A549 (cell line): ENCODE results near the gene NUDT2. TPM values are rescaled to one million over a fixed set of nuclear protein-coding genes. Genes with fewer than 3 reads are reported as not detected.

Source experiments
- ATAC-seq, 2 experiments: fragments of 200-7000 bp in 1 of 2; fragments of >200 bp in 1 of 2; cut with Nextera tagmentation in 1 of 2; cut with Tn5 transposase in 1 of 2; 3 replicates each; pipeline versions ENCODE4 v1.8.0 to v1.9.1; 2018 to 2020; ENCODE audit warnings: mild to moderate bottlenecking in 1 of 2, moderate library complexity in 1 of 2
- CTCF ChIA-PET: fragments of 300-600 bp; sonication (Branson Sonifier 250); formaldehyde crosslinking; extraction: SDS; loops from one replicate; lab custom pipeline; 2021; ENCODE audit warnings: antibody characterized with exemption, inconsistent platforms; lab: Yijun Ruan, JAX
- POLR2A ChIA-PET: fragments of 350-600 bp; formaldehyde crosslinking; extraction: SDS; loops from one replicate; lab custom pipeline; 2021; ENCODE audit warnings: antibody characterized with exemption, inconsistent platforms; lab: Yijun Ruan, JAX
- DNase-seq, 2 experiments: peaks; one replicate each; pipeline versions ENCODE4 v3.0.0 to v3.0.0-alpha.2; 2011 to 2016; ENCODE audit warnings: low read depth in 1 of 2, low spot score in 1 of 2
- FAIRE-seq: peaks from 2 replicates; lab custom pipeline; 2011; peaks lifted over from hg19 to GRCh38; lab: Jason Lieb, UNC
- H3K27ac ChIP-seq, 2 experiments: fragments of >200 bp; sonication (Bioruptor Twin); formaldehyde crosslinking; 3 replicates each; pipeline ENCODE4 v1.5.1; 2016 to 2017
- H3K4me1 ChIP-seq: fragments of >200 bp; sonication (Bioruptor Twin); formaldehyde crosslinking; 3 replicates; pipeline ENCODE4 v1.6.1; 2016
- H3K4me2 ChIP-seq: fragments of >200 bp; sonication (Bioruptor Twin); formaldehyde crosslinking; 3 replicates; pipeline ENCODE4 v1.6.1; 2016
- H3K4me3 ChIP-seq: fragments of >200 bp; sonication (Bioruptor Twin); formaldehyde crosslinking; 3 replicates; pipeline ENCODE4 v1.5.1; 2016
- H3K9me3 ChIP-seq: fragments of >200 bp; sonication (Bioruptor Twin); formaldehyde crosslinking; 3 replicates; pipeline ENCODE4 v1.6.1; 2016
- CEBPB ChIP-seq, 2 experiments: fragments of >200 bp in 1 of 2; sonication (Bioruptor Twin) in 1 of 2; formaldehyde crosslinking in 1 of 2; IDR thresholded peaks; 2 replicates each; pipeline ENCODE4 v1.6.1; 2012 to 2016
- EHF ChIP-seq: fragments of 250-450 bp; sonication (Bioruptor Pico); IDR thresholded peaks from 2 replicates; pipeline ENCODE4 v1.5.0; 2020; ENCODE audit warnings: mild to moderate bottlenecking
- EP300 ChIP-seq, 2 experiments: fragments of >200 bp; sonication (Bioruptor Twin); formaldehyde crosslinking; IDR thresholded peaks; 2 replicates in 1 of 2; 3 replicates in 1 of 2; pipeline ENCODE4 v1.6.1; 2016 to 2017
- ESRRA ChIP-seq: fragments of 150-350 bp; IDR thresholded peaks from 2 replicates; pipeline ENCODE4 v1.6.1; 2014; ENCODE audit warnings: mild to moderate bottlenecking, low read length, borderline replicate concordance
- HDAC2 ChIP-seq: fragments of 200-600 bp; sonication (generic); IDR thresholded peaks from 2 replicates; pipeline ENCODE4 v1.6.1; 2016
- HOXA7 ChIP-seq: fragments of 250-450 bp; sonication (Bioruptor Pico); IDR thresholded peaks from 2 replicates; pipeline ENCODE4 v1.5.0; 2020; ENCODE audit warnings: mild to moderate bottlenecking, moderate library complexity
- KDM5A ChIP-seq: fragments of 200-600 bp; sonication (generic); IDR thresholded peaks from 2 replicates; pipeline ENCODE4 v1.6.1; 2016; ENCODE audit warnings: antibody characterized with exemption, mild to moderate bottlenecking
- MAFK ChIP-seq: fragments of 450-650 bp; IDR thresholded peaks from 2 replicates; pipeline ENCODE4 v1.6.1; 2014; ENCODE audit not compliant: partially characterized antibody
- NFE2L2 ChIP-seq: fragments of 150-350 bp; conservative IDR thresholded peaks from 2 replicates; pipeline ENCODE4 v1.6.1; 2014; ENCODE audit warnings: low read length
- NPAS2 ChIP-seq: fragments of 250-450 bp; sonication (Bioruptor Pico); IDR thresholded peaks from 2 replicates; pipeline ENCODE4 v1.8.0; 2022; ENCODE audit warnings: mild to moderate bottlenecking, moderate library complexity, borderline replicate concordance
- NR3C1 ChIP-seq: fragments of >200 bp; sonication (Bioruptor Twin); formaldehyde crosslinking; IDR thresholded peaks from 3 replicates; pipeline ENCODE4 v1.6.1; 2017
- POLR2AphosphoS2 ChIP-seq: conservative IDR thresholded peaks from 2 replicates; pipeline ENCODE4 v1.6.1; 2012; ENCODE audit warnings: low read length, improper control_type of control experiment, inconsistent platforms
- RAD21 ChIP-seq, 2 experiments: fragments of >200 bp in 1 of 2; sonication (Bioruptor Twin) in 1 of 2; formaldehyde crosslinking in 1 of 2; IDR thresholded peaks in 1 of 2; conservative IDR thresholded peaks in 1 of 2; 2 replicates in 1 of 2; 3 replicates in 1 of 2; pipeline ENCODE4 v1.6.1; 2012 to 2018; ENCODE audit warnings: inconsistent platforms in 1 of 2
- RARB ChIP-seq: fragments of 250-450 bp; sonication (Bioruptor Pico); IDR thresholded peaks from 2 replicates; pipeline ENCODE4 v1.8.0; 2021; ENCODE audit warnings: mild to moderate bottlenecking, moderate library complexity
- RCOR1 ChIP-seq: fragments of 150-350 bp; IDR thresholded peaks from 2 replicates; pipeline ENCODE4 v1.6.1; 2014; ENCODE audit warnings: antibody characterized with exemption, low read length, low read depth
- RFX5 ChIP-seq: fragments of 450-650 bp; IDR thresholded peaks from 2 replicates; pipeline ENCODE4 v1.7.1; 2014; ENCODE audit warnings: antibody characterized with exemption, mild to moderate bottlenecking, moderate library complexity
- RNF2 ChIP-seq: fragments of 200-600 bp; sonication (generic); IDR thresholded peaks from 2 replicates; pipeline ENCODE4 v1.6.1; 2016; ENCODE audit warnings: low read depth, mild to moderate bottlenecking, antibody characterized with exemption, moderate library complexity, borderline replicate concordance
- SMC3 ChIP-seq: fragments of >200 bp; sonication (Bioruptor Twin); formaldehyde crosslinking; IDR thresholded peaks from 3 replicates; pipeline ENCODE4 v1.6.1; 2018; ENCODE audit warnings: inconsistent platforms
- TFCP2L1 ChIP-seq: fragments of 250-450 bp; sonication (Bioruptor Pico); IDR thresholded peaks from 2 replicates; pipeline ENCODE4 v1.5.0; 2021; ENCODE audit warnings: mild to moderate bottlenecking
- ZC3H11A ChIP-seq: fragments of 450-650 bp; IDR thresholded peaks from 2 replicates; pipeline ENCODE4 v1.6.1; 2014; ENCODE audit warnings: antibody characterized with exemption, mild to moderate bottlenecking
- WGBS: methylation state at CpG from one replicate; pipeline ENCODE4 v1.1.6; 2017; ENCODE audit errors: missing lambda C conversion rate; 5-methylcytosine and 5-hydroxymethylcytosine counted together
- polyA plus RNA-seq, 4 experiments: library from polyadenylated mRNA; depleted of rRNA in 3 of 4; stranded (reverse); fragments of >200 nt; fragmentation: RNase III in 1 of 4; extraction: RNeasy Plus Mini Kit Qiagen cat#74134 plus additional on column Dnase treatment in 1 of 4; gene quantifications; 2 replicates in 3 of 4; 3 replicates in 1 of 4; pipeline ENCODE4 v1.2.3, GENCODE V29; 2011 to 2017
- TF ChIP-seq, protein P1 (sequence below): fragments of 150-350 bp; IDR thresholded peaks from 2 replicates; pipeline ENCODE4 v1.6.1; 2014; ENCODE audit warnings: low read depth, mild to moderate bottlenecking, low read length
- TF ChIP-seq, protein P2 (sequence below): fragments of >200 bp; sonication (Bioruptor Twin); formaldehyde crosslinking; IDR thresholded peaks from 2 replicates; pipeline ENCODE4 v1.6.1; 2016
- TF ChIP-seq, protein P3 (sequence below): fragments of 250-450 bp; sonication (Bioruptor Pico); IDR thresholded peaks from 2 replicates; pipeline ENCODE4 v1.5.0; 2020; ENCODE audit warnings: low read depth, mild to moderate bottlenecking, moderate library complexity
- TF ChIP-seq, protein P4 (sequence below): fragments of 250-450 bp; sonication (Bioruptor Pico); IDR thresholded peaks from 2 replicates; pipeline ENCODE4 v1.5.0; 2021; ENCODE audit warnings: mild to moderate bottlenecking, moderate library complexity, borderline replicate concordance

Gene NUDT2
- polyA plus RNA-seq, 2 of the 4 experiments (the other 2 are of a cell fraction) = 25.5 to 26.4 TPM

DNA sequence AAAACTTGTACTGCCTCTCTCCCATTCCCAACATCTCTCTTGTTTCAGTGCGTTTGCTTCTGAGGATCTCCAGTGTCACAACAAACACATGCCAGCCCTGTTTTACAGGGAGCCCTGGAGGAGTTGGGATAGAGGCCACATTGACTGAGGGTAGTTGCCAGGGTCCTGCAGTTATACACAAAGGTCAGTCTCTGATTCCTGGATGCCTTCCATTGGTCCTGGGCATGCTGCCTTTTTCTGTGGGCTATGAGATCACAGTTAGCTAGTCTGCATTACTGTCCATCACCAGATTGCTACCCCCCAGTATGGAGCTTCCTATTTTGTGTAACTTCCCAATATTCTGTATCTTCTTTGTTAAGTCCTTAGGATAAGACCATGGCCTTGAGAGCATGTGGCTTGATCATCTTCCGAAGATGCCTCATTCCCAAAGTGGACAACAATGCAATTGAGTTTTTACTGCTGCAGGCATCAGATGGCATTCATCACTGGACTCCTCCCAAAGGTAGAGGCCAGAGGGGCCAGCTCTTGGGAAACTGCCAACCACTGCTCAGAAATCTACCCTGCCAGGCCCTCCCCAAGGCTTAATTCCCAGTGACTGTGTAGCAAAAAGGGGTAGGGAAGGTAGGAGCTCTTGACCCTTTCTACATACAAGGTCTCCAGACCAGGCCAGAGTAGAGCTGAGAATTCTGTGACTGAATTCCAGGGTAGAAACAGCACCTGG lies 9.5 kb downstream of the NUDT2 start:
- FAIRE-seq = no peak
- ChIA-PET POLR2A (no interaction called here), CTCF (interaction anchor here (0.9 to 23.6 kb wide), 10 partner anchors 6 to 265 kb away, joined by 3 to 417 read pairs (median 6); partner anchors contain the start of gene MYORG)
- Histone ChIP-seq H3K27ac (no peak overlapping the region), H3K4me2 (no peak overlapping the region), H3K4me3 (no peak overlapping the region), H3K9me3 (no peaks in the 10 kb centered on the region), H3K4me1 (no peaks in the 10 kb centered on the region)
- no peak for DNase-seq
- TF ChIP-seq NPAS2 (CRISPR knock-in tag) = no peak
- TF ChIP-seq, protein P1, sequence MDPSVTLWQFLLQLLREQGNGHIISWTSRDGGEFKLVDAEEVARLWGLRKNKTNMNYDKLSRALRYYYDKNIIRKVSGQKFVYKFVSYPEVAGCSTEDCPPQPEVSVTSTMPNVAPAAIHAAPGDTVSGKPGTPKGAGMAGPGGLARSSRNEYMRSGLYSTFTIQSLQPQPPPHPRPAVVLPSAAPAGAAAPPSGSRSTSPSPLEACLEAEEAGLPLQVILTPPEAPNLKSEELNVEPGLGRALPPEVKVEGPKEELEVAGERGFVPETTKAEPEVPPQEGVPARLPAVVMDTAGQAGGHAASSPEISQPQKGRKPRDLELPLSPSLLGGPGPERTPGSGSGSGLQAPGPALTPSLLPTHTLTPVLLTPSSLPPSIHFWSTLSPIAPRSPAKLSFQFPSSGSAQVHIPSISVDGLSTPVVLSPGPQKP = no peak
- TF ChIP-seq NFE2L2 = no peak
- 90% methylated on average over 2 of the region's 2 CpGs for WGBS
- no peak for ATAC-seq

DNA sequence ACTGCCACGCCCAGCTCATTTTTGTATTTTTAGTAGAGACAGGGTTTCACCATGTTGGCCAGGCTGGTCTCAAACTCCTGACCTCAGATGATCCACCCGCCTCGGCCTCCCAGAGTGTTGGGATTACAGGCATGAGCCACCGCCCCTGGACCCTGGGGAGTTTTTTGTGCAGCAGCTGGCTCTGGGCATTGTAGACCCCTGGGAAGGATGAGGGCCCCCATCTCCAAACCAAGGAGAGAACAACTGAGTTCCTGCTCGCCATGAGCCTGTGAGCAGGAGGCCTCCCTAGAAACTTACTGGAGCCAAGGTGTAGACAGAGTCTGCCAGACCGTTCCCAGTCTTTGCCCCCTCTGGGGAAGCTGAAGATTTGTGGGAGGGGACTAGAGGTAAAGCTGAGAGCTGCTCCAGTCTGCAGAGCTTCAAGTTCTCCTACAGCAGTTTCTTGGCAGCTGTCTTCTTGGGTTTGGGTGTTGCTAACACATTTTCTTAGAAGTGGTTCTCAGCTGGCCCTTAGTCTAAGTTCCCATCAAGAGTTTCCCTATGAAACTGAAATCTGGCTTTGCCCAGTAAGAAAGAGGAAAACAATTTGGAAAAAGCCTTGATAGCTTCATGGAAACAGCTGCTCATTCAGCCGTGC lies 12.4 kb downstream of the NUDT2 start:
- WGBS = 92% methylated on average over 7 of the region's 7 CpGs
- H3K9me3 ChIP-seq = no peaks in the 10 kb centered on the region
- ChIA-PET CTCF (interaction anchor here (1.1 to 23.6 kb wide), 4 partner anchors 9 to 250 kb away, joined by 3 to 417 read pairs (median 28); partner anchors contain the start of gene MYORG), POLR2A (no interaction called here)
- FAIRE-seq (no peak), ATAC-seq (no peak), DNase-seq (no peak)
- no peak overlapping the region for H3K4me3 ChIP-seq
- H3K27ac ChIP-seq = no peak overlapping the region
- TF ChIP-seq EP300 (IDR thresholded peaks at IDR 0.05) = no peak
- TF ChIP-seq HOXA7 = no peak
- TF ChIP-seq HDAC2 = no peak
- no peak for TF ChIP-seq EHF
- TF ChIP-seq ESRRA = no peak
- no peak overlapping the region for H3K4me2 ChIP-seq
- H3K4me1 ChIP-seq = no peaks in the 10 kb centered on the region

DNA sequence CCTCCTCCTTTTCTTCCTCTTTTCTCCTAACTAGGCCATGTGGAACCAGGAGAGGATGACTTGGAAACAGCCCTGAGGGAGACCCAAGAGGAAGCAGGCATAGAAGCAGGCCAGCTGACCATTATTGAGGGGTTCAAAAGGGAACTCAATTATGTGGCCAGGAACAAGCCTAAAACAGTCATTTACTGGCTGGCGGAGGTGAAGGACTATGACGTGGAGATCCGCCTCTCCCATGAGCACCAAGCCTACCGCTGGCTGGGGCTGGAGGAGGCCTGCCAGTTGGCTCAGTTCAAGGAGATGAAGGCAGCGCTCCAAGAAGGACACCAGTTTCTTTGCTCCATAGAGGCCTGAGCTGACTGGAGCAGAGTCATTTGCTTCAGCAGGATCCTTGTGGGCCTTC lies 13.7 kb downstream of the NUDT2 start:
- POLR2A ChIA-PET = no interaction called here
- no peak for FAIRE-seq
- no peaks in the 10 kb centered on the region for H3K9me3 ChIP-seq
- TF ChIP-seq, protein P2, sequence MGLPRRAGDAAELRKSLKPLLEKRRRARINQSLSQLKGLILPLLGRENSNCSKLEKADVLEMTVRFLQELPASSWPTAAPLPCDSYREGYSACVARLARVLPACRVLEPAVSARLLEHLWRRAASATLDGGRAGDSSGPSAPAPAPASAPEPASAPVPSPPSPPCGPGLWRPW = no peak
- TF ChIP-seq RFX5 (no peak), SMC3 (no peak), ZC3H11A (no peak), ESRRA (no peak), RARB (CRISPR knock-in tag) (no peak), MAFK (no peak), NR3C1 (no peak), RCOR1 (no peak), RAD21 (conservative IDR thresholded peaks at IDR 0.05 in 1 of 2, IDR thresholded peaks at IDR 0.05 in 1 of 2) (no peak), KDM5A (no peak), RNF2 (no peak), CEBPB (IDR thresholded peaks at IDR 0.05) (no peak), TFCP2L1 (no peak), HOXA7 (no peak), POLR2AphosphoS2 (no peak)
- TF ChIP-seq, protein P3, sequence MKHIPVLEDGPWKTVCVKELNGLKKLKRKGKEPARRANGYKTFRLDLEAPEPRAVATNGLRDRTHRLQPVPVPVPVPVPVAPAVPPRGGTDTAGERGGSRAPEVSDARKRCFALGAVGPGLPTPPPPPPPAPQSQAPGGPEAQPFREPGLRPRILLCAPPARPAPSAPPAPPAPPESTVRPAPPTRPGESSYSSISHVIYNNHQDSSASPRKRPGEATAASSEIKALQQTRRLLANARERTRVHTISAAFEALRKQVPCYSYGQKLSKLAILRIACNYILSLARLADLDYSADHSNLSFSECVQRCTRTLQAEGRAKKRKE (CRISPR knock-in tag) = no peak
- TF ChIP-seq, protein P4, sequence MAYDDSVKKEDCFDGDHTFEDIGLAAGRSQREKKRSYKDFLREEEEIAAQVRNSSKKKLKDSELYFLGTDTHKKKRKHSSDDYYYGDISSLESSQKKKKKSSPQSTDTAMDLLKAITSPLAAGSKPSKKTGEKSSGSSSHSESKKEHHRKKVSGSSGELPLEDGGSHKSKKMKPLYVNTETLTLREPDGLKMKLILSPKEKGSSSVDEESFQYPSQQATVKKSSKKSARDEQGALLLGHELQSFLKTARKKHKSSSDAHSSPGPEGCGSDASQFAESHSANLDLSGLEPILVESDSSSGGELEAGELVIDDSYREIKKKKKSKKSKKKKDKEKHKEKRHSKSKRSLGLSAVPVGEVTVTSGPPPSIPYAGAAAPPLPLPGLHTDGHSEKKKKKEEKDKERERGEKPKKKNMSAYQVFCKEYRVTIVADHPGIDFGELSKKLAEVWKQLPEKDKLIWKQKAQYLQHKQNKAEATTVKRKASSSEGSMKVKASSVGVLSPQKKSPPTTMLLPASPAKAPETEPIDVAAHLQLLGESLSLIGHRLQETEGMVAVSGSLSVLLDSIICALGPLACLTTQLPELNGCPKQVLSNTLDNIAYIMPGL (CRISPR knock-in tag) = no peak
- TF ChIP-seq, all 56 proteins: peak for 0
- Histone ChIP-seq H3K4me3 (no peak overlapping the region), H3K27ac (no peak overlapping the region), H3K4me2 (no peak overlapping the region), H3K4me1 (no peaks in the 10 kb centered on the region)
- ATAC-seq = no peak
- WGBS = 94% methylated on average over 5 of the region's 5 CpGs
- no peak for DNase-seq
- CTCF ChIA-PET = interaction anchor here (1.0 to 23.6 kb wide), 6 partner anchors 11 to 260 kb away, joined by 3 to 417 read pairs (median 6); partner anchors contain the start of gene MYORG
